Globus pallidus (tissue), 1 donor: ENCODE measurements around the gene NCS1.

Experiments used
- DNase-seq: peaks from one replicate; pipeline ENCODE4 v3.0.0-alpha.2; 2015; ENCODE audit warnings: low spot score

The NCS1 gene

GRCh38 chr9:130172161-130172857, at the start of gene NCS1:
TSS of gene NCS1 (plus strand) at chr9:130172404. CDS start at chr9:130172664, 260 bp downstream.
- DNase-seq, result peak; percentile 77

GRCh38 chr9:130122456-130122855, 49.7 kb upstream of the NCS1 start:
- DNase-seq, result no peak

- no peak for DNase-seq
Observed at GRCh38 chr9:130124085-130124860, 47.9 kb upstream of the NCS1 start.

- DNase-seq, result no peak
Observed at GRCh38 chr9:130126721-130127433, 45.3 kb upstream of the NCS1 start.

GRCh38 chr9:130128251-130128650, 44.0 kb upstream of the NCS1 start:
- no peak for DNase-seq

GRCh38 chr9:130128733-130129431, 43.3 kb upstream of the NCS1 start:
- DNase-seq, result peak; percentile 66

GRCh38 chr9:130129432-130130061, 42.7 kb upstream of the NCS1 start:
- DNase-seq, result no peak

GRCh38 chr9:130132746-130133145, 39.5 kb upstream of the NCS1 start:
- DNase-seq, result no peak

- DNase-seq, result no peak
Observed at GRCh38 chr9:130137081-130137640, 35.0 kb upstream of the NCS1 start.

GRCh38 chr9:130137641-130138081, 34.5 kb upstream of the NCS1 start:
- no peak for DNase-seq

GRCh38 chr9:130138171-130138653, 34.0 kb upstream of the NCS1 start:
- DNase-seq, result no peak

GRCh38 chr9:130138791-130139190, 33.4 kb upstream of the NCS1 start:
- DNase-seq, result peak; percentile 49

GRCh38 chr9:130139251-130139650, 33.0 kb upstream of the NCS1 start:
- DNase-seq, result no peak

- no peak for DNase-seq
Observed at GRCh38 chr9:130140706-130141105, 31.5 kb upstream of the NCS1 start.

GRCh38 chr9:130142056-130142455, 30.1 kb upstream of the NCS1 start:
- no peak for DNase-seq

GRCh38 chr9:130142641-130143040, 29.6 kb upstream of the NCS1 start:
- no peak for DNase-seq

- no peak for DNase-seq
Observed at GRCh38 chr9:130143279-130143893, 28.8 kb upstream of the NCS1 start.

- DNase-seq, result no peak
Observed at GRCh38 chr9:130143958-130144366, 28.2 kb upstream of the NCS1 start.

GRCh38 chr9:130144703-130145102, 27.5 kb upstream of the NCS1 start:
- DNase-seq, result no peak

- no peak for DNase-seq
Observed at GRCh38 chr9:130145658-130146057, 26.5 kb upstream of the NCS1 start.

GRCh38 chr9:130147198-130147597, 25.0 kb upstream of the NCS1 start:
- no peak for DNase-seq
